ENCODE results near the gene ITPR1. TPM values are rescaled to one million over a fixed set of nuclear protein-coding genes. Genes with fewer than 3 reads are reported as not detected.
"Not testable (repeated sequence)": the region's sequence is repeated elsewhere in the genome, so short reads cannot be mapped to it uniquely, and the experiment has no call there.

The ITPR1 gene
- total RNA-seq, 1 experiment from 2014 or later: 13.8 TPM

DNA sequence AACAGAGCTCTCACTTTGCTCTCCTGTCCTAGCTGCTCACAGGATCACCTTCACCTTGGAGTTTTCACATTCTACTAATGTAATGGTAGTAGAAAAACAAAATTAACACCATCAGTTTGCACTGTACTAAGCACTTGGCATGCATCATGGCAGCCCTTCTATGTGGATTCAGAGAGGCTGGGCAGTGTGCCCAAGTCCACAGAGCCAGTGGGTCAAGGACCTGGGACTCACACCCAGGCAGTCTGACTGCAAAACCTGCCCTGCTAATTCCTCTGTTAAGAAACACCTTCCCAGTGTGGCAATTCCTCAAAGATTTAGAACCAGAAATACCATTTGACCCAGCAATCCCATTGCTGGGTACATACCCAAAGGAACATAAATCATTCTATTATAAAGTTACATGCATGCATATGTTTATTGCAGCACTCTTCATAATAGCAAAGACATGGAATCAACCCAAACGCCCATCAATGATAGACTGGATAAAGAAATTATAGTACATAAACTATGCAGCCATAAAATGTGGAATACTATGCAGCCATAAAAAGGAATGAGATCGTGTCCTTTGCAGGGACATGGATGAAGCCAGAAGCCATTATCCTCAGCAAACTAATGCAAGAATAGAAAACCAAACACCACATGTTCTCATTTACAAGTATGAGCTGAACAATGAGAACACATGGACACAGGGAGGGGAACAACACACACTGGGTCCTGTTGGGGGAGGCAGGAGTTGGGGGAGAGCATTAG lies 269.5 kb downstream of the ITPR1 start:
- in situ Hi-C loops (cut with HindIII; ENCODE audit: low pct_unique_long_range_greater_than_20kb, low sequenced_read_pairs); DNase-seq (ENCODE audit: low read depth): not testable (repeated sequence)

DNA sequence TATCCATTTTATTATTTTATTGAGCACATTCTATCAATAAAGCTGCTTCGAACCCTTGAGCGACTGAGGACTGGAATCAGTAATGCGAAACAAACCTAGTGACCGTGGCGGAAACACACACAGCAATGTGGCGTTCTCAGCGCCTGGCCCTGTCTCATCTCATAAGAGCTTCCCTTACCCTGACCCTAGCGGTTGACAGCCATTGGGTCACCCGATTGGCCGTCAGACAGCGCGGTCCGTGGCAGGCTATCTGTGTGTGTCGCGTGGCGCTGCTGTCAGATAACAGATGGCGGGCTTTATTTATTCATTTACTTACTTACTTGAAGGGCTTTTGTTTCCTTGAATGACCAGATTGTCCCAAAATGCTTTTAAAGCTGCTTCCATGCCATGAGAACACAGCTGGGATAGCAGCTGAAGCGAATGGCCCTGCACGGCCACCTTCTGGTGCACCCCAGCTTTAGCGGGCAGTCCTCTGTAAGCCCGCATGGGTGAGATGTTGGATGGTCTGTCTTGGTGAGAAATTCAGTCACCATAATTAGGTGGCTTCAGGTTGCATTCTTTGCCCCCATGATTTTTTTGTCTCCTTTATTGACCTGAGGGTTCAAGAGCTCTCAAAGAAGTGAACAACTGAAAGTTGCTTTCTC lies 270.6 kb downstream of the ITPR1 start:
- in situ Hi-C loops (cut with HindIII; ENCODE audit: low pct_unique_long_range_greater_than_20kb, low sequenced_read_pairs): no loop called here
- DNase-seq (ENCODE audit: low read depth): no peak

DNA sequence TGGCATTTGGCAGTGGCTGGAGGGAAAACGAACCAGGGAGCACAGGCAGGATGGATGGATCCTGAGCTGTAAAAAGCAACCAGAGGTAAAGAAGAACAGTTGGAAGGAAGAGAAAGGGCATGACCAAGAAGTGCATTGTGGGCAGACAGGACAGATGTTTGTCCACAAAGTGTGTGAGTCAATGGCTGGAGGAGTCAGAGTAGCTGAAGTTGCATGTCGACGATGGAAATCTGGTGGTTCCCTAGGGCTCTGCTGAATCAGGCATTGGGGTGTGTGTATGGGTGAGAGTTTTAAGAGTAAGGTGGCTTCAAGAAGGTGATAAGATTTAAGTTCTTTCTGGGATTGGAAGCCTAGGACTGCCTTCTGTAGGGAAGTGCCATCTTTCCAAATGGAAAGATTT lies 272.1 kb downstream of the ITPR1 start:
- no peak for DNase-seq (ENCODE audit: low read depth)

DNA sequence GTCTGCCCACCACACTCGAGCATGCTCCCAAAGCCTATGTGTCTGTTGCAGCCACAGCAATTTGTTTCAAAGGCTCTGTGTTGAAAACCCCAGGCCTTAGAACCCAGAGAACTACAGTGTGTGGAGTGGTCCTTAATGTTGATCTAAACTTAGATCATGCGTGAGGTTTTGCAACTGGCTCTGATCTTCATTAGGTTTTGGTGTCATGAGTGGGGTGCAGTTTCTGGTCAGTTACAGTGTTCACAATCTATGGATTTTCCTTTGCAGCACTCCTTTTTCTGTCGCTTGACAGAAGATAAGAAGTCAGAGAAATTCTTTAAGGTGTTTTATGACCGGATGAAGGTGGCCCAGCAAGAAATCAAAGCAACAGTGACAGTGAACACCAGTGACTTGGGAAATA lies 273.1 kb downstream of the ITPR1 start:
- DNase-seq (ENCODE audit: low read depth): no peak
- in situ Hi-C loops (cut with HindIII; ENCODE audit: low pct_unique_long_range_greater_than_20kb, low sequenced_read_pairs): no loop called here

More for the DNA sequence above, 272.1 kb downstream of the ITPR1 start:
- in situ Hi-C loops (cut with HindIII; ENCODE audit: low pct_unique_long_range_greater_than_20kb, low sequenced_read_pairs): no loop called here

DNA sequence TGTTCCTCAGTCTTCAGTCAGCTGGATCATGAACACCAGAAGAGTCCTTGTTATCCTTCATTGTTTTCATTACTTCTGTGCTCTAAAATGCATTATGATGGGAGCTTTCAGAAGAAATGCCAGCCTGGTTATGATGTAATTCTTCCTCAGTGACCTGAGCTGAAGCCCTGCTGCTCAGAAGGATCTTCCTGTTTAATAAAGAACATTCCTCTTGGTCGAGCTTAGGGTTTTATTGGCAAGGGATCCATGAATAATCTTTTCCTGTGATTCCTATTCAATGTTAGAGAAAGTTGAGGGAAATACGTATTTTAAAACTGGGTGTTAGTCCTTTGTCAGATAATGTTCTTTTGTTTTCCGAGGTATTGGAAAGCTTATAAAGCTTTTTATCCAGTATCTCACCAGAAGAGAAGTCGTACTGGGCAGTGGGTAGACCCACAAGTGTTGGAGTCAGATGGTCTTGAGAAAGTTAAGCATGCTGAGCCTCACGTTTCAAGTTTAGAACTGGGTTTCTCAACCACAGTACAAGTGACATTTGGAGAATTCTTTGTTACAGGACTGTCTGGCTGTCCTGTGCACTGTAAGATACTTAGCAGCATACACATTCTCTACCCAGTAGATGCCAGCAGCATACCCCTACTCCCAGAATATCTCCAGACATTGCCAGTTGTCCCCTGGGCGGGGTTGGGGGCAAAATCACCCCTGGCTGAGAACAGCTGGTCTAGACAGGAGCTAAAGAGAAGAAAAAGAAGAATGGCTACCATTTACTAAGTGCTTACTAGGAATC lies 273.8 kb downstream of the ITPR1 start:
- in situ Hi-C loops (cut with HindIII; ENCODE audit: low pct_unique_long_range_greater_than_20kb, low sequenced_read_pairs): no loop called here
- DNase-seq (ENCODE audit: low read depth): no peak

DNA sequence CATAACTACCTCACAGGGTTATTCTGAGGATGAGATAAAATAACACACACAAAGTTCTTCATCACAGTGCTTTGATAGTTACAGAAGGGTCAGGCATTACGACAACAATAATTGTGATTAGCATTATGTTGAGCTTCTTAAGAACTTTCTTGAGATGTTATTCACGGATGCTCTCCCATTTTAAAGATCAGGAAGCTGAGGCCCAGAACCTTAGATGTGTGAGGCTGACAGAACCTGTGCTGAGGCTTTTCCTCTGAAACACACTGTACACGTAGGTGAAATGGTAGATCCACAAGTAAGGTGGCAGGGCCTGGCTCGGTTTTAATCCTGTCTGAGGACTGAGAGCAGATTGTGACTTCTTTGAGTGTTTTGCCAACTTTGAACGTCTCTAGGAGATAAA lies 274.9 kb downstream of the ITPR1 start:
- no peak for DNase-seq (ENCODE audit: low read depth)
- in situ Hi-C loops (cut with HindIII; ENCODE audit: low pct_unique_long_range_greater_than_20kb, low sequenced_read_pairs): no loop called here

DNA sequence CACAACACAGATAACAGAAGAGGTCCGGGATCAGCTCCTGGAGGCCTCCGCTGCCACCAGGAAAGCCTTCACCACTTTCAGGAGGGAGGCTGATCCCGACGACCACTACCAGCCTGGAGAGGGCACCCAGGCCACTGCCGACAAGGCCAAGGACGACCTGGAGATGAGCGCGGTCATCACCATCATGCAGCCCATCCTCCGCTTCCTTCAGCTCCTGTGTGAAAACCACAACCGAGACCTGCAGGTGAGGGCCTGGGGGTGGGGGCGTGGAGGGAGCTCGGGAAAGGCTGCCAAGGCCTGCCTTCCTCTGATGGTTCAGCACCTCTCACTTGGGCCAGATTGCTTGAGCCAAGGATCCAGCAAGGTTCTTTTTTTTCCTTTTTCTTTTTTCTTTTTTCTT lies 275.4 kb downstream of the ITPR1 start:
- in situ Hi-C loops (cut with HindIII; ENCODE audit: low pct_unique_long_range_greater_than_20kb, low sequenced_read_pairs): no loop called here
- DNase-seq (ENCODE audit: low read depth): no peak

DNA sequence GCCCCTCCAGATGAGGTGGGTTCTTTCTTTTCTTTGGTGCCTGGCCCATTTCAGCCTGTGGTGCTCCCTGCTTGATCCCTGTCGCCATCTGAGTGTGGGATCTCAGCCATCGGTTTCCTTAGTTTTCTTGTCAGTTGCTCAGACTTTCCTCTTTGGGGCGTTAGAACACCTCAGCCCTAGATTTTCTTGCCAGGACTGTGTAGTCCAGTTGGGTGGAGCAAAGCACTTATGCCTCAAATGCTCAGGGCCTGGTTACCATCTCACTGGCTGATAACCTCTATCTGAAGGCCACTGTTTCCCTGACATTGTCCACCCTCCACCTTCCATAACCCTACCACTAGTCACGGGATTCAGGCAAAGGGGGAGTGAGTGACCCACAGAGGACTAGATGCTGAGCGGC lies 277.4 kb downstream of the ITPR1 start:
- no peak for DNase-seq (ENCODE audit: low read depth)
- in situ Hi-C loops (cut with HindIII; ENCODE audit: low pct_unique_long_range_greater_than_20kb, low sequenced_read_pairs): no loop called here

DNA sequence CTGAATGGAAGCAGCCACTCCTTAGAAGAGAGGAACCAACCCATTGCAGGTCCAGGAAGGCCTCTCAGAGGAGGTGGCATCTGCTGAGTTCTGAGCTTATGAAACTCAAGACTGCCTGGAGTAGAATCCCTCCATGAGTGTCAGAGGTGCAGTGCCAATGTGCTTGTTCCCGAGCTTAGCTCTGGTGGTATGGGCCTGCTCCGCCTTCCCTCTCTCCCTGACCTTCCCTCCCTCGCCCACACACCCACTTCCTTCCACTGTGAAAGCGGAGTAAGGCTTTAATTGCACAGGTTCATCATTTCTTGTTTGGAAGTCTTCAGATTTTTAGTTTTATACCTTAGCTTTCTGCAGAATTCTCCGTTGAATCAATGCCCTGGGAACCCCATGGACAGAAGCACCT lies 278.1 kb downstream of the ITPR1 start:
- DNase-seq (ENCODE audit: low read depth): no peak
- in situ Hi-C loops (cut with HindIII; ENCODE audit: low pct_unique_long_range_greater_than_20kb, low sequenced_read_pairs): no loop called here

DNA sequence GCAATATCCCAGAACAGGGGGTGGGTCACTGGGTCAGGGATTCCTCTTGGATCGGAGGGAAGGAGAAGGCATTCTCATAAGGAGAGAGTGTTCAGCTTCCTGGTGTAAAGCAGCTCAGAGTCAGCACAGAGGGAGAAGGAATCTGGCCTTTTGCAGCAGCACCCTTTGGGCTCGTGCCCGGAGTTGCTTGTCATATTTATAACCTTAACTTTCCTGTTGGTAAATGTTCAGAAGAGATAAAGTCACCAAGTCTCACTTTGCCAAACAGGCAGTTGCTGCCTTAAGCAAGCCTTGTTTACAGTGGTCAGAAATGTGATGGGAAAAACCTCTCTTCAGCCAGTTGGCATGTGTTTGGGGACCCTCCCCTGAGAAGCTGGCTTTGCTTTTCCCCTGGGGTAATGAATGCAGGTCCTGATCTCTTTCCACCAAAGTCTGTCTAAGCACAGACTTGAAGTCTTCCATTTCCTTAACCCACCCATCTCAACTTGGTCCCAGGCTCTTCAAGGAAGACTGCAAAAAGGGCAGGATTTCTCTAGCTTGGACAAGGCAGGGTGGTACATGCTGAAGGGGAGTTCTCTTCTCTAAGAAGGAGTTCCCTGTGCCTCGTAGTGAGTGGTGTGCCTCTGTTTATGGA lies 279.1 kb downstream of the ITPR1 start:
- DNase-seq (ENCODE audit: low read depth): no peak
- in situ Hi-C loops (cut with HindIII; ENCODE audit: low pct_unique_long_range_greater_than_20kb, low sequenced_read_pairs): no loop called here

DNA sequence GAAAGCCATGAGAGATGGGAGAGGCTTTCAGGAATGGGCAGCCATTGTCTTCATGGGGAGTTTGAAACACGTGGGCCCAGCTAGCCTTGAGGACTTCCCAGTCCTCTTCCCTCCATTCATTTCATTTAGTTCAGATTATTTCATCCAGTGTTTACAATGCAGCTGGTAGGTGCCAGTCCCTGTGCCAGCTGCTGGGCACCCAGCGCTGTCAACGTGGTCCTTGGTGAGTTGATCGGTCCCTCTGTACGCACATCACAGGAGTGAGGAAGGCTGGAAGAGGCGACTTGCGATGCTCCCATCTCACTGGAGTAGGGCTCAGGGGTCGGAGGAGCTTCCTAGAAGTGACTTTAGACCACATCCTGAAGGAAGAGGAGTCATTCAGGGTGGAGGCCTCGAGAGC lies 279.7 kb downstream of the ITPR1 start:
- in situ Hi-C loops (cut with HindIII; ENCODE audit: low pct_unique_long_range_greater_than_20kb, low sequenced_read_pairs): no loop called here
- DNase-seq (ENCODE audit: low read depth): no peak

DNA sequence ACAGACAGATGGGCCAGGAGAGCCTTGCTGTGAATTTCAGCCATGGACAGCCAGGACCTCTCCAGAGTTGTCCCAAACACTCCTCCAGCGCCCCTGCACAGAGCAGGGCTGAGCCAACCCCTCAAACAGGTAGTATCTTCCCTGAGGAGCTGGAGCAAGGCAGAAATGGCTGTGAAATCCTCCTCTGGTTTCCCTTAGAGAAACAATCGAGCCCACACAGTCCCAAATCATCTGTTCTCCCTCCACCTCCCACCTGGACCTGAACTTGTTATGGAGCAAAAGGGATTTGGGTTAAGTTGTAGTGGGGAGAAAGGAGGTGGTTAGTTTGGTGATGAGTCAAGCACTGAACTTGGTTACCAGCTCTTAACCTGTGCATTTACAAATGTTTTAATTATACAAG lies 280.4 kb downstream of the ITPR1 start:
- DNase-seq (ENCODE audit: low read depth): no peak
- in situ Hi-C loops (cut with HindIII; ENCODE audit: low pct_unique_long_range_greater_than_20kb, low sequenced_read_pairs): no loop called here

DNA sequence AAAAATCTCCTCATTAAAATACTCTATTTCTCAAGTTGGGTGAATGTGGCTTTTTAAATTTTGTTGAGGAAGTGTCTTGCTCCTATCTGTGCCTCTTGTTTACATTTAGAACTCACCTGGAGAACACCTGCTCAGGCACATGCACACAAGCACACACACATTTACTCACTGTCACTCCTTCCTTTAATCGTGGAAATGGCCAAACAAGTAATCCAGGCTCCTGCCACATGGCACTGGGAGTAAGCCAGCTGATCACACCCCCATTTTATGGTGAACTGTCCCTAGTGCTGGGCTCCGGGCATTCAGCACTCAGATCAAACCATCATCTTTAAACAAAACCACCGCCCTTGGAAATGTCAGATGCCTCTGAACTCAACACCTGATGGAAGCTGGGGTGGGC lies 281.4 kb downstream of the ITPR1 start:
- no peak for DNase-seq (ENCODE audit: low read depth)
- in situ Hi-C loops (cut with HindIII; ENCODE audit: low pct_unique_long_range_greater_than_20kb, low sequenced_read_pairs): no loop called here

DNA sequence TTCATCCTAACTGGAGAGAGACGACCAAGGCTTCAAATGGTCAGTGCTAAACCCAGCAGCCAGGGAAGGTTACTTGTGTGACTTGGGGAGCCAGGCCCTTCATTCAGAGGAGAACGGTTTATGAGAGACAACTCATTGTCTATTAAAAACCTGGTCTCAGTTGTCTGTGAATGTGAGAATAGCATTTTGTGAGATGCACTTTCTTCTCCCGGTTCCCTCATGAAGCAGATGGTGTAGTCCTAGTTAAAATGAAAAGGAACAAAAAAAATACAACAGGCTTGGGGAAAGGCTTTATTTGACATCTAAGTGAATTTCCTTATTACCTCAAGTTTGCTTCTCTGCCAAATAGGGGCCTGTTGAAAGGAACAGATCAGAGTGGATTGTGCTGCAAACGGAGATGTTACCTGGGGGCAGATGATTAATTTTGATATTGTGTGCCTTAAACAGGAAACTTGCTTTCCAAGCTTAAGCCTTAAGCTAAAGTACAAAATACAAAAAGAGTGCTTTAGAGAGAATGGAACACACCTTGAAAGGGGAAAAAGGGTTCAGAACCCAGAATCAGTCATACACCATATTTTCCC lies 283.3 kb downstream of the ITPR1 start:
- no peak for DNase-seq (ENCODE audit: low read depth)
- in situ Hi-C loops (cut with HindIII; ENCODE audit: low pct_unique_long_range_greater_than_20kb, low sequenced_read_pairs): no loop called here

DNA sequence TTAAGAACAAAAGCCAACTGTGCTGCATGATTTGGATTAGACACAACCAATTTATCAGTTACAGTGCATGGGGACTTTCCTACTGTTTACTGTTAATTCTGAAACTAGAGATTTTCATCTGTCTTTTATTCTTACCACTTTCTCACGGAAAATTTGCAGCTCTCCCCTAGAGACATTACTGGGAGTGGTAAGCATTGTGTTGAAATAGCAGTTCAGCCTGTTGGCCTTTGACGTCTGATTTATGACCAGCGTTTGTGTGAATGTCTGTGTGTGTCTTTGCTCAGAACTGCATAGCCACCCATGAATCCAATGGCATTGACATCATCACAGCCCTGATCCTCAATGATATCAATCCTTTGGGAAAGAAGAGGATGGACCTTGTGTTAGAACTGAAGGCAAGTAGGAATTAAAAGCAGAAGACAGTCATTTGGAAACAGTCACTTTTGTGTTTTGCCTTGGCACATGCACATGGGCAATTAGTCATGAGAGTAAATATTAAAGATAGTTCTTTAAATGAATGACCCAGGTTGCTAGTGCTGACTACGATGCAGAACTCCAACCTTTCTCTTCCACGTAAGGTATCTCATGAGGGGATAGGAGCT lies 283.9 kb downstream of the ITPR1 start:
- in situ Hi-C loops (cut with HindIII; ENCODE audit: low pct_unique_long_range_greater_than_20kb, low sequenced_read_pairs): no loop called here
- DNase-seq (ENCODE audit: low read depth): no peak

DNA sequence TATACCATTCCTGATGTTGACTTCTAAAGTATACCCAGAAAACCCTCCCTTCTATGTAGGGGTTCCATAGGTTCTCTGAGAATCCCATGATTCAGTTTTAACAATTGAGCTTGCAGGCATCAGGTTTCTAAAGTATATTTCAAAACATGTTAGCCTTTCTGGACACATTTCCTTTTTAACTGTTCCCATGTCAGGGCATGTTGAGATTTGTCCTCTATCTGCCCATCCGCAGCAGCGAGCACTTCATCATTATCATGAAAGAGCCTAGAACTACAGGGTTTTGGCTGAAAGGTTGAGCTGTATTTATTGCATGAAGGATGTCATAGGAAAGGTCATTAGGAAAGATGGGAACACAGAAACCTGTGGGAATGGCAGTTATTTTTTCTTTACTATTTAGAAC lies 285.0 kb downstream of the ITPR1 start:
- no peak for DNase-seq (ENCODE audit: low read depth)
- in situ Hi-C loops (cut with HindIII; ENCODE audit: low pct_unique_long_range_greater_than_20kb, low sequenced_read_pairs): no loop called here

DNA sequence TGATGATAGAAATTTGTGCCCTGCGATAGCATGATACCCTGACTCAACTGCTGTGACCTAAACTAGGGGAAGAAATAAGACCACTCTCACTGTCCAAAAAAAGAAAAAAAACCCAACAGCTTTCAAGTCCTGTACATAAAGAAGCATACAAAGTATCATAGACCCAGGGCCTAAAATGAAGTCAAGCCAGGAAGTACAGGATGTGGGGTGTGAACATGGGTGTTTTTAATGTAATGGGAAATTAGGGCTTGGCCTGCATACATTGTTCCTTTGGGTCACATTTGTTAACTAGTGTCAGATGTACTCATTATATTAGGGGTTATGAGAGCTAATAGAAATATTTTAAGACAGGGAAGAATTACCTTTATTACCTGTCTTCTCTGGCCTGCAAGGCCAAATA lies 285.6 kb downstream of the ITPR1 start:
- in situ Hi-C loops (cut with HindIII; ENCODE audit: low pct_unique_long_range_greater_than_20kb, low sequenced_read_pairs): no loop called here
- no peak for DNase-seq (ENCODE audit: low read depth)

DNA sequence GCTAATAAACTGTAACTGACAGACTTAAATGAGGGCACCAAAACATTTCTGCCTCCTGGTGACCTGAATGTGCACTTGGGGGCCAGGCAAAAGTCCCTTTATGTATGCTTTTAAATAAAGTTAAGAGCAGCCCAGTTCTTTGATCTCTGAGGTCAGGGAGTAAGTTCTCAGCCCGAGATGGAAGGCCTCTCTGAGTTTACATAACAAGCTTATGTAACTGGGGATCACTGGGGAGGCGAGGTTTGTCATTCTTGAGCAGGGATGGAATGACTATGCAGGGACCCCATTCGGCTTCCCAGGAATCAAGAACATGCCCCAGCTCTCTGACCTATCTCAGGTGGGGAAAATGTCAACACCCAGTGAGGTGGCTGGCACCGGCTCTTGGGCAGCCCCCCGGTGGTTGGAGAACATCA lies 287.4 kb downstream of the ITPR1 start:
- in situ Hi-C loops (cut with HindIII; ENCODE audit: low pct_unique_long_range_greater_than_20kb, low sequenced_read_pairs): no loop called here
- no peak for DNase-seq (ENCODE audit: low read depth)

Data from Caki2 (cell line).